Neural crest cell (in vitro differentiated cells): Measurements from ENCODE around the gene FARP1. TPM values are rescaled to one million over a fixed set of nuclear protein-coding genes. Genes with fewer than 3 reads are reported as not detected.

Experiments used
- DNase-seq: peaks from one replicate; pipeline ENCODE4 v3.0.0; 2021; ENCODE audit warnings: low read depth, mixed read lengths, low spot score
- H3K27ac Mint-ChIP-seq: one replicate; pipeline ENCODE4 v1.8.0; 2021; ENCODE audit warnings: mild to moderate bottlenecking, mixed read lengths; ENCODE audit not compliant: unreplicated experiment
- H3K27me3 Mint-ChIP-seq: 2 replicates; pipeline ENCODE4 v1.8.0; 2021; ENCODE audit warnings: low read depth, mild to moderate bottlenecking, mixed read lengths
- H3K36me3 Mint-ChIP-seq: 2 replicates; pipeline ENCODE4 v1.8.0; 2021; ENCODE audit warnings: low read depth, mild to moderate bottlenecking, mixed read lengths
- H3K4me1 Mint-ChIP-seq: 2 replicates; pipeline ENCODE4 v1.8.0; 2021; ENCODE audit warnings: mixed read lengths
- H3K4me3 Mint-ChIP-seq: one replicate; pipeline ENCODE4 v1.8.0; 2021; ENCODE audit warnings: mild to moderate bottlenecking, mixed read lengths
- H3K9me3 Mint-ChIP-seq: 2 replicates; pipeline ENCODE4 v1.8.0; 2021; ENCODE audit warnings: mixed read lengths
- CTCF ChIP-seq: fragments of 200-600 bp; sonication (generic); conservative IDR thresholded peaks from 2 replicates; pipeline ENCODE4 v1.5.0; 2021; ENCODE audit warnings: antibody characterized with exemption, mild to moderate bottlenecking
- total RNA-seq: library from RNA; stranded (reverse); gene quantifications from 2 replicates; pipeline ENCODE4 v1.2.1, GENCODE V29; 2021

Gene FARP1
- total RNA-seq, 1 donor from 2014 or later, result 138 TPM

- Mint-ChIP-seq H3K9me3 (no peaks in the 10 kb centered on the region), H3K27me3 (no peaks in the 10 kb centered on the region), H3K36me3 (no peaks in the 10 kb centered on the region), H3K27ac (peak overlapping the region; percentile 55), H3K4me1 (peaks cover 70% of the 10 kb centered on the region), H3K4me3 (peak overlapping the region; percentile 11)
- DNase-seq, result no peak
- no peak for TF ChIP-seq CTCF
Measured at GRCh38 chr13:98171900-98172589, 29.2 kb downstream of the FARP1 start.

GRCh38 chr13:98172590-98173422, 29.9 kb downstream of the FARP1 start:
- Mint-ChIP-seq H3K27me3 (no peaks in the 10 kb centered on the region), H3K9me3 (no peaks in the 10 kb centered on the region), H3K4me3 (no peak overlapping the region), H3K36me3 (peaks cover 3% of the 10 kb centered on the region), H3K4me1 (peaks cover 69% of the 10 kb centered on the region), H3K27ac (peak overlapping the region; percentile 55)
- no peak for DNase-seq
- TF ChIP-seq CTCF, result no peak

GRCh38 chr13:98173431-98174152, 30.7 kb downstream of the FARP1 start:
- TF ChIP-seq CTCF, result no peak
- Mint-ChIP-seq H3K4me3 (no peak overlapping the region), H3K27ac (peak overlapping the region; percentile 64), H3K4me1 (peaks cover 64% of the 10 kb centered on the region), H3K9me3 (no peaks in the 10 kb centered on the region), H3K36me3 (peaks cover 4% of the 10 kb centered on the region), H3K27me3 (no peaks in the 10 kb centered on the region)
- DNase-seq, result no peak

- H3K27ac Mint-ChIP-seq, result no peak overlapping the region
- DNase-seq, result no peak
- peaks cover 10% of the 10 kb centered on the region for H3K36me3 Mint-ChIP-seq
- H3K4me1 Mint-ChIP-seq, result peaks cover 59% of the 10 kb centered on the region
- H3K4me3 Mint-ChIP-seq, result no peak overlapping the region
- H3K27me3 Mint-ChIP-seq, result no peaks in the 10 kb centered on the region
- no peak for TF ChIP-seq CTCF
- no peaks in the 10 kb centered on the region for H3K9me3 Mint-ChIP-seq
Measured at GRCh38 chr13:98174307-98174706, 31.4 kb downstream of the FARP1 start.

- Mint-ChIP-seq H3K27ac (peak overlapping the region; percentile 38), H3K27me3 (no peaks in the 10 kb centered on the region), H3K9me3 (no peaks in the 10 kb centered on the region), H3K4me3 (no peak overlapping the region), H3K36me3 (peaks cover 13% of the 10 kb centered on the region), H3K4me1 (peaks cover 61% of the 10 kb centered on the region)
- no peak for DNase-seq
- no peak for TF ChIP-seq CTCF
Measured at GRCh38 chr13:98175043-98175442, 32.1 kb downstream of the FARP1 start.
